ENCODE data around the gene MT2A. TPM values are rescaled to one million over a fixed set of nuclear protein-coding genes. Genes with fewer than 3 reads are reported as not detected.

The MT2A gene
- total and polyA plus RNA-seq, 10 of the 15 experiments (the other 5 are each of a cell fraction or from before 2014, with no cell fraction given): 7.3 to 271 (median 53.5) TPM

- WGBS (ENCODE audit: insufficient coverage, insufficient replicate concordance, low lambda C conversion rate, missing lambda C conversion rate): 87% methylated on average over 8 of the region's 8 CpGs
- Histone ChIP-seq H3K79me2 (ENCODE audit: control insufficient read depth, insufficient read depth, low read length) (no peaks in the 10 kb centered on the region), H3K4me3 (no peak overlapping the region), H3K4me1 (ENCODE audit: control insufficient read depth, insufficient read depth, low read length) (peaks cover 25% of the 10 kb centered on the region), H3K27ac (ENCODE audit: control insufficient read depth, insufficient read depth) (no peak overlapping the region), H3K9me3 (replicated peaks; ENCODE audit: control insufficient read depth, insufficient read depth, low read length) (no peaks in the 10 kb centered on the region), H3K9ac (ENCODE audit: control insufficient read depth, insufficient read depth, low read length) (no peak overlapping the region), H3K36me3 (ENCODE audit: control insufficient read depth in 2 of 2, insufficient read depth in 2 of 2, low read length in 1 of 2) (no peaks in the 10 kb centered on the region), H2AFZ (ENCODE audit: control insufficient read depth, low read depth, low read length) (no peak overlapping the region), H3K27me3 (replicated peaks in 1 of 2; ENCODE audit: control insufficient read depth in 2 of 2, insufficient read depth in 2 of 2, low read length in 1 of 2) (no peaks in the 10 kb centered on the region; a peak in 2 of 4 replicates), H4K20me1 (ENCODE audit: control insufficient read depth, insufficient read depth) (no peaks in the 10 kb centered on the region), H3K4me2 (ENCODE audit: control insufficient read depth, insufficient read depth) (no peak overlapping the region)
- ATAC-seq: no peak
- in situ Hi-C loops (cut with MboI) (no loop called here), intact Hi-C loops (cut with micrococcal nuclease; ENCODE audit: unreplicated experiment) (no loop called here)
- DNase-seq (ENCODE audit: low read depth, low spot score): no peak
- SMC1A ChIA-PET (ENCODE audit: uncharacterized antibody, unreplicated experiment): interaction anchor here (0.6 to 1.4 kb wide), 3 partner anchors 17 to 96 kb away, joined by 3 to 5 read pairs (median 3); partner anchors contain the start of gene MT3
- CTCF ChIA-PET: interaction anchor here (1.2 to 10.0 kb wide), 2 partner anchors 89 to 95 kb away, joined by 3 to 77 read pairs; no protein-coding TSS in a partner anchor
- FAIRE-seq: no peak
- BruUV-seq (replicated peaks): no TSS peak
- RAD21 ChIA-PET (ENCODE audit: unreplicated experiment): interaction anchor here (4.9 kb wide), 1 partner anchor 95 kb away, joined by 44 read pairs; no protein-coding TSS in a partner anchor
- POLR2A ChIA-PET: no interaction called here
- no peak for TF ChIP-seq CEBPB (IDR thresholded peaks at IDR 0.05; ENCODE audit: borderline replicate concordance in 1 of 2, low read depth in 2 of 2, low read length in 2 of 2)
- TF ChIP-seq NR2F1 (conservative IDR thresholded peaks at IDR 0.05): no peak
- no peak for TF ChIP-seq CTCF (IDR thresholded peaks at IDR 0.05 in 2 of 3, conservative IDR thresholded peaks at IDR 0.05 in 1 of 3; ENCODE audit: control insufficient read depth in 2 of 3, extremely low read depth in 1 of 3, insufficient read depth in 1 of 3, low read depth in 3 of 3, low read length in 3 of 3)
- no peak for TF ChIP-seq PAX8 (IDR thresholded peaks at IDR 0.05)
- no peak for TF ChIP-seq SREBF1 (IDR thresholded peaks at IDR 0.05; ENCODE audit: low read length)
- TF ChIP-seq ASH2L (IDR thresholded peaks at IDR 0.05; ENCODE audit: borderline replicate concordance, low read depth): no peak
- TF ChIP-seq ZSCAN29 (IDR thresholded peaks at IDR 0.05): no peak
- TF ChIP-seq EP300 (IDR thresholded peaks at IDR 0.05; ENCODE audit: borderline replicate concordance in 1 of 2, control insufficient read depth in 1 of 2, low read depth in 2 of 2, low read length in 2 of 2): no peak
- TF ChIP-seq ZBTB33 (IDR thresholded peaks at IDR 0.05): no peak
- no peak for TF ChIP-seq SIN3A (IDR thresholded peaks at IDR 0.05; ENCODE audit: low read depth, low read length)
- no peak for TF ChIP-seq ZNF687 (IDR thresholded peaks at IDR 0.05)
- no peak for TF ChIP-seq CREM (IDR thresholded peaks at IDR 0.05; ENCODE audit: low read depth)
- no peak for TF ChIP-seq JUNB (IDR thresholded peaks at IDR 0.05)
- TF ChIP-seq NFYB (IDR thresholded peaks at IDR 0.05; ENCODE audit: insufficient read depth, low read depth, low read length): no peak
- no peak for TF ChIP-seq FOXK2 (IDR thresholded peaks at IDR 0.05)
Measured at GRCh38 chr16:56606476-56607108, 1.8 kb upstream of the MT2A start.

All from GM12878 (cell line).